ENCODE data around the gene YTHDF1. TPM values are rescaled to one million over a fixed set of nuclear protein-coding genes. Genes with fewer than 3 reads are reported as not detected.
"Not testable (repeated sequence)": the region's sequence is repeated elsewhere in the genome, so short reads cannot be mapped to it uniquely, and the experiment has no call there.

YTHDF1 gene
- total RNA-seq, 1 donor from 2014 or later, result 41.3 TPM

DNA sequence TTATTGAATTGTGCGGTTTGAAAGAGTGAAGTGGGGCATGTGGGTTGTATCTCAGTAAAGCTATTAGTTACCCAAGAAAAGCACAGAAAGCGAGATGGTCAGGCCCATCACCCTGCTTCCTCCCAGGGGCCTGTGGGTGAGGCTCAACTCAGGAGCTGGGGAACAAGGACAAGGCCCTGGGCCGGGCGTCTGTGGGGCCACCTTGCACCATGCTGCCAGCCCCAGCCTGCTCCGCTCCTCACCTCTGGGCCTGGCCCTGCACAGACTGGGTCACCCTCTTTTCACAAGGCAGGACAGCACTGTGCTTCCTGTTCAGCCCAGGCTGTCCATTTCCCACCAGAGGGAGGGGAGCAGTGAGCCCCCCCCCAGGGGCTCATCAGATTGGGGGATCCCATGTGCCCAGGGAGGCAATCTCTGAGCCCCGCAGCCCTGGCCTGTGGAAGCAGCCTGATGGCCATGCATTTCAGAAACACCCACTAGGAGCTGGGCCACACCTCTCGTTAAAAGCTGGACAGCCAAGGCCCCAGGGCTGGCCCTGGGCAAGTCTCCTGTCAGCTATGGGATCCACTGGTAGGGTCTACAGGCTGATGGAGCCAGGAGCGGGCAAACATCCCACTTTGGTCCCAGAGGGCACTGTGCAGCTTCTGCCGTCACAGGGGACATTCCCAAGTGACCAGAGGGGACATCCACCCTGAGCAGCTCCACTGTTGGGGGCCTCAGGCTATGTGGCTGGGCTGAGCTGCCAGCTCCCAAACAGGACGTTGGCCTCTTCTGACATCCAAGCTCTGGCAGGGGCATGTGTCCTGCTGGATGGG is 55.9 kb downstream of the YTHDF1 start:
- intact Hi-C loops (cut with micrococcal nuclease), result no loop called here

DNA sequence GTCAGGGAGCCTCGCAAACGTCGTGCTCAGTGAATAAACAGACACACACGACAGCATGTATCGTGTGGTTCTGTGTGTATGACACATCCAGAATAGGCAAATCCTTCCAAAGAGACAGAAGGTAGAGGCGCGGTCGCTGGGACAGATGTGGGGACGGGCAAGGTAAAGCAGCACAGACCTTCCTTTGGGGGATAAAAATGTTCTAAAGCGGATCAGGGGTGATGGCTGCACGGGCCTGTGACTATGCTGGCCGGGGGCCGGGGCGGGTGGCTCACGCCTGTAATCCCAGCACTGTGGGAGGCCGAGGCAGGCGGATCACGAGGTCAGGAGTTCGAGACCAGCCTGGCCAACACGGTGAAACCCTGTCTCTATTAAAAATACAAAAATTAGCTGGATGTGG is 56.7 kb downstream of the YTHDF1 start:
- intact Hi-C loops (cut with micrococcal nuclease), result not testable (repeated sequence)

DNA sequence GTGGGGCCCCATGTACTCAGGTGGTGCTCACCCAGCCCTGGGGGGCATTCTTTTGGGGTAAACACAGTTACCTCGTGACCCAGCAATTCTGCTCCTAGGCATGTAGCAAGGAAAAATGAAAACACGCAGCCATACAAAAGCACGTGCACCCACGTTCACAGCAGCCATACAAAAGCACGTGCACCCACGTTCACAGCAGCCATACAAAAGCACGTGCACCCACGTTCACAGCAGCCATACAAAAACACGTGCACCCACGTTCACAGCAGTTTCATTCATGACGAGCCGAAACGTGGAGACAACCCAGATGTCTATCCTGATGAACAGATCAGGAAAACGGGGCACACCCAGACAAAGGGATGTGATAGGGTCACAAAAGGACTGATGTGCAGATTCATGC is 57.1 kb downstream of the YTHDF1 start:
- intact Hi-C loops (cut with micrococcal nuclease), result no loop called here

DNA sequence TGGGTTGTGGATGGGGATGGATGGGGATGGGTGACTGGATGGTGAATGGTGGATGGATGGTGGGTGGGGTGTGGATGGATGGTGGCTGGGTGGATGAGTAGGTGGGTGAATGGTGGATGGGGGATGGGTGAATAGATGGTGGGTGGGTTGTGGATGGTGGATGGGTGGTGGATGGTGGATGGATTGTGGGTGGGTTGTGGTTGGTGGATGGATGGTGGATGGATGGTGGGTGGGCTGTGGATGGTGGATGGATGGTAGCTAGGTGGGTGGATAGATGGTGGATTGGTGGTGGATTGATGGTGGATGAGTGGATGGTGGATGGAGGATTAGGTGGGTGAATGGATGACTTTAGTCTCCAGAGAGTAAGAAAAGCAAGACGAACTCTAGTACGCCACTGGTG is 57.6 kb downstream of the YTHDF1 start:
- intact Hi-C loops (cut with micrococcal nuclease), result no loop called here

DNA sequence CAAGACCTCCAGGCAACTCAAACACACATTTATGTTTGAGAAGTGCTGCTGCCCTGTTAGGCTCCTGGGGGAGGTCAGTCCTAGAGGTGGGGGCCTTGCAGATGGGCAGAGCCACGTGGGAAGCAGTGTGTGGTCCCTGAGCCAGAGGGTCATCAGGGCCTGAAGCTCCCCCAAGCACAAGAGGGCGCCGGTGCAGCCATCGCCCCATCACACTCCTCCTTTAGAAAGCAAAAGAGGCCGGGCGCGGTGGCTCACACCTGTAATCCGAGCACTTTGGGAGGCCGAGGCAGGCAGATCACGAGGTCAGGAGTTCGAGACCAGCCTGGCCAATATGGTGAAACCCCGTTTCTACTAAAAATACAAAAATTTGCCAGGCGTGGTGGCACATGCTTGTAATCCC is 58.5 kb downstream of the YTHDF1 start:
- intact Hi-C loops (cut with micrococcal nuclease), result not testable (repeated sequence)

DNA sequence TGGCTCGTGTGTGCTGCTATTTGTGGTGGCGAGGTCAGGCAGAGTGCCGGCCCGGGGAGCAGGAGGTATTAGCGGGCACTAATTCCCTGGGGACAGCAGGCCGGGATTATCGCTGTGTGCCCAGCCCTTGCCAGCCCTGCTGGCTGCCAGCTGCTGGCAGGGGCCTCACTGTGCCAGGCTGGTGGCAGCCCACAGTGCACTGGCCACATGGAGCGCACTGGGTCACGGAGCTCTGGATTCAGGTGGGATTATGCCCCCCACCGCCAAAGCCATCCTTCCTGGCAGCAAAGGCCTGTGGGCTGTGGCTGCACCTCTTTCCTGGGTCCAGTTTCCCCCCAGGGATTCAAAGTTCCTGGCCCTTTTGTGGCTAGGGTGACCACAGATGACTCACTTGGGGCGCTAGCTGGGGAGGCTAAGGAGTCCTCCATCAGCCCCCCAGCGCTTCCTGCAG is 59.7 kb downstream of the YTHDF1 start:
- intact Hi-C loops (cut with micrococcal nuclease), result no loop called here

DNA sequence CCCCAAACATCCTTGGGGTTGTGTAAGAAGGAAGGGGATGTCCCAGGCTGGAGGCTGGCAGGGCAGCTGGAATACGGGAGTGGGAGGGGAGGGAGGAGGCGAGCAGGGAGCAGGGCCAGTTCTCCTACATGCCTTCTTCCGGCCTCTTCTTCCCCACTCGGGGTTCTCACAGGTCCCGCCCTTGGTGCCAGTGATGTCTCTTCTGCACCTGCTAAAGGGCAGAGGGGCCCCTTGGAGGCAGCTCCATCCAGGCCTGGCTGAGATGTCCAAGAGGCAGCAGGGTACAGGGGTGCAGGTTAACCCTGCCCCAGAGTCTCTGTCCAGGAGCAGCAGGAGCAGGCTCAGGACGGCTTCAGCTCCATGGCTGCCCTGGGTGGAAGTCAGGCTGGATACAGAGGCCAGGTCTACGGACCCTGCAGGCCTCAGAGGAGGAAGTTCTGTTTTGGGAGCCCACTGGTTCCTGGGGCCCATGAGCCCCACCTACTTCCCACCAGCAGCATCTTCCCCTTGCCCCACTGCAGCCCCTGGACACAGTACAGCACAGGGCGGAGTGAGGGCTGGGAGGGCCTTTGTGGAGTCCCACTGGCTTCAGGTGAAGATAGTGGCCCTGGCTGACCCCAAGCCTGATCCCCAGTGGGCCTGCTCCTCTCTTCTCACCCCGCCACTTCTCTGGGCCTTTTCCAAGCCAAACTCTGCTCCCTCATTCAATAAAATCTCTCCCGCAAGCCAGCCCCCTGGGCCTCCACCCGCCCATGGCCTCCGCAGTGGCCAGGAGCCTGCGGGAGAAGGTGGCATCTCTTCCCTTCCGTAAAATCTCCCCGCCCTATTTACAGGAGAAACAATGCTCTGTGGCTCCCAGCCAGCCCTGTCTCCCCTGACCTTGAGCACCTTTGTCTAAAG is 60.4 kb downstream of the YTHDF1 start:
- intact Hi-C loops (cut with micrococcal nuclease), result no loop called here

DNA sequence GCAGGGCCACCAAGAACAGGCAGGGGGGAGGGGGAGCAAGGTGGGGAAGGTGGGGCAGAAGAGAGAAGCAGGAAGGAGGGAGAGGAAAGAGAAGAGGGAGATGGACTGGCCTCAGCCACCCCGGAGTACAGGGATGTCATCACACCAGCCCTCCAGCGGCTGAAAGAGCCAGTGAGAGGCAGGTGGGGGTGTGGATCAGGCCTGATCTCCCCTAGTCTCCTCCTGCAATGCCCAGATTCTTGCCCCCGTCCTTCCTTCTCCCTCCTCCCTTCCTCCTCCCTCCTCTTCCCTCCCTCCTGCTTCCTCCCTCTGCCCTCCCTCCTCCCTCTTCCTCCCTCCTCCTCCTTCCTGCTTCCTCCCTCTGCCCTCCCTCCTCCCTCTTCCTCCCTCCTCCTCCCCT is 61.5 kb downstream of the YTHDF1 start:
- intact Hi-C loops (cut with micrococcal nuclease), result no loop called here

DNA sequence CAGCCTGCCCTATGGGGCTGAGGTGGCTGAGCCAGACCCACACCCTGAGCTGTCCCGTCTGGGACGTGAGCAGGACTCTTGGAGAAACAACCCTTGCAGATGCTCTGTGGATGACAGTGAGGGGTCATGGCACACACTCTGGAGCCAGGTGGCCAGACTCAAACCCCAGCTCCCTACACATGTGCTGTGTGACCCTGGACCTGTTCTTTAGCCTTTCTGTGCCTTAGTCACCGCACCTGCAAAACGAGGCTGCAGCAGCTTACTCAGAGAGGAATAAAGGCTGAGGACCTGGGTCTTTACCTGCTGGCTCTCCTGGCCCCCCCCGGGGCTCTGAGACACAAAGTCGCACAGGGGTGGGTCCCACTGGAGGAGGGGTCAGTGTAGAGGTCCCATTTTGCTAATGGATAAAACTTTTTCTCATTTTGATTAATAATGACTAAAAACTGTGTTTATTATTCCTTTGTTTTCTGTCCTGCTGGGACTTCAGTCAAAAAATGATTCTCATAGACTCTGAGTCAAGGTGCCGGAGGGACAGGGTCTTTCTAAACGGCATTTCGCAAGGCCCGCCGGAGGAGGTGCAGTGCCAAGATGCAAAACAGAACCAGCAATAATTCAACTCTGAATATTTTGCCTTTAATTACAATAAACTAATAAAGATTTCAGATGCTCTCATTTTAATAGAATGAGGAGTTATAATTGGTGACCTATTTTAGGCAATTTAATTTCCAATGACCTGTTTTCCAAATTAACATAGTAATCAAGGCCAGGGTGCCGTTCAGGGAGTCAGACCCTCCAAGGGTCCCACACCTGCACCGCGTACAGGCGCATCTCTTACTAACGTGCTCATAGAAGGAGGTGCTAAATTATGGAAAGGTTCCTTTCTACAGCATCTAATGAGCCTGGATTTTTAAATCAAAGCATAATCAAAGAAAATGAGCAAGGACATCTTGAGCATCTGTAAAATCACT is 62.4 kb downstream of the YTHDF1 start:
- intact Hi-C loops (cut with micrococcal nuclease), result no loop called here

DNA sequence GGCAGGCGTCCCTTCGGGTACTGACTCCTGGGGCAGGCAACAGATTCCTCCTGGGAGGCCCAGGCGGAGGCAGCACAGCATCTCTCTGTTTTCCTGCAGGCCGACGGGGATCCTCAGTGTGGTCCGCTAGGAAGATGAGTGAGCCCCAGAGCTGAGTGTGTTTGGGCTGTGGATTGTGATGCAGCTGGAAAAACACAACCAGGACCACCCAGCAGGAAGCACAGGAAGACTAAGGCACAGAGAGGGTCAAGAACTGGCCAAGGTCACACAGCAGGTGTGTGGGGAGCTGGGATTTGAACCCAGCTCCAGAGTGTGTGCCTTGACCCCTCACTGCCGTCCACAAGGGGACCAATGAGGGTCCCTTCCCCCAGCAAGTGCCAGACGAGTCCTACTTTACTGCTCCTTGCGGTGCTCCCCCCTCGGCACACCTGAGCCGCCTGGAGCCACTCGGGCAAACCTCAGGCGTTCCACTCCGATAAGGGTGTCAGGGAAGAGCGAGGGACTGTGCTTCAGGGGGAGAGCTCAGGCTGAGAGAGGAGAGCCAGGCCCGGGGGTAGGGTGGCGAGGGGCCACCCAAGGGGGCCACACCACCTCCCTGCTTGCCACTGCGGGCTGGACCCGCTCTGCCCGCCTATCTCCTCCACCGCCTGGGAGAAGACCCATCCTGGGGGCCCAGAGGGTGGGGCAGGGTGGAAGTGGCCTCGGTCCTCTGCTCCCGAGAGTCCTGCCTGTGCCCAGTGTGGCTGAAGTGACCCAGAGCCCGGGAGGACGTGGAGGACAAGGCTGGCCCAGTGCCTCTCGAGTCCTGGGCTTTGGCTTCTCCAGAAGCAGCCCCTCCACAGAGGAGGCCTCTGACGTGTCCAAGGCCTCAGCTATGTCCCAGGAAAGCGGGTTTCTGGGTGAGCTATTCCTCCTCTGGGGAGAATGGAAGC is 63.3 kb downstream of the YTHDF1 start:
- intact Hi-C loops (cut with micrococcal nuclease), result no loop called here

DNA sequence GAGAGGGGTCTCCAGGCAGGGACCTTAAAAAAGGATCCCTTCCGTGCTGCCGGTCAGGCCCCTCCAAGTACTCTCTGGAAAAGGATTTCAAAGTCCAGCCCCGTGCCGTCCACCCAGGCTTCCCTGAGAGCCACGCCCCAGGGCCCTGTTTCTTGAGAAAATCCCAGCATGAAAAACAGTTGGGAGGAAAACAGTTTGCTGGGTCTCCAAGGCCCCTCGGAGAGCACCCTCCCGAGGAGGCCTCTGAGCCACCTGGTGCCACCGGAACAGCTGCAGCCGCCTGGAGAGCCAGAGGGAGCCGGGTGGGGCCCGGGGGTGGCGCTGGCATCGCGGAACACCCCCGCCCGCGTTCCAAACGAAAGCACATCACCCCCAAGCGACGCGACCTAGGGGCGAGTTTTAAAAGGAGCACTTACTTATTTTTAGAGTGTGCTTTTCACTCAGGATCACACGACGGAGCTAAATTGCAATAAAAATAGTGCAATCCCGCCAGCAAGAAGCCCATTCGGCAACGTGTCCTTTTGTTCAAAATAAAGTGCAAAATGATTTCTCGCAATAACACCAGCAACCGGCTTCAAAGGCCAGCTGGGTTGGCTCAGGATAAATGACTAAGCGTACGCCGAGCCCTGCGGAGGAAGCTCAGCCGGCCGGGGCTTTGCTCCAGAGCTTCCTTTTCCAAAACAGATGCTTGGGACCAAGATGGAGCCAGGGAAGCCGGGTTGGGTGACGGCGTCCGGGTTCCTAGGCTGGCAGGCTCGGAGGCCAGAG is 64.2 kb downstream of the YTHDF1 start:
- intact Hi-C loops (cut with micrococcal nuclease), result no loop called here

DNA sequence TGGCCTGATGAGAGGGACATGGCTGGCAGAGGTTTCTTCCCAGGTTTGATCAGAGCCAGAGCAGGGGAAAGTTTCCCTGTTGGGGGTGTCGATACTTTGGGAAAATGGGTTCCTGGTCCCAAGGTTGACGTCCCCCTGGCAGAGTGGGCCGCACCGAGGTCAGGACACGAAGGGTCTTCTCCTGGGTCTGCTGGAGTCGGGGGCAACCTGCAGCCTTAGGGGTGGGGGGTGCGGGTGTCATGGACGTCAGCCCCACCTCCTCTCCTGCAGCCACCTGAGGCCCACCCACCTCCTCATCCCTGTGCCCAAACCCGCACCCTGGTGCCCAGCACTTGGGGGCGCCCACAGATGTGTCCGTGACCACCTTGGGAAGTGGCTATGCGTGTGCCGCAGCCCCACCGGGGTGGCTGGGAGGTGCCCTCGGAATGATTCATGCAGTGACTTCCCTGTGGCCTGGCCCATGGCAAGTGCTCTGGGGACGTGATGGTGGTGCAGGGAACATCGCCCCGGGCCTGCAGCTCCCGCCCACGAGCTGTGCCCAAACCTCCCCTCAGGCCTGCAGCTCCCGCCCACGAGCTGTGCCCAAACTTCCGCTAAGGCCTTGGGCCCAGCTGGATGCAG is 64.9 kb downstream of the YTHDF1 start:
- intact Hi-C loops (cut with micrococcal nuclease), result no loop called here

DNA sequence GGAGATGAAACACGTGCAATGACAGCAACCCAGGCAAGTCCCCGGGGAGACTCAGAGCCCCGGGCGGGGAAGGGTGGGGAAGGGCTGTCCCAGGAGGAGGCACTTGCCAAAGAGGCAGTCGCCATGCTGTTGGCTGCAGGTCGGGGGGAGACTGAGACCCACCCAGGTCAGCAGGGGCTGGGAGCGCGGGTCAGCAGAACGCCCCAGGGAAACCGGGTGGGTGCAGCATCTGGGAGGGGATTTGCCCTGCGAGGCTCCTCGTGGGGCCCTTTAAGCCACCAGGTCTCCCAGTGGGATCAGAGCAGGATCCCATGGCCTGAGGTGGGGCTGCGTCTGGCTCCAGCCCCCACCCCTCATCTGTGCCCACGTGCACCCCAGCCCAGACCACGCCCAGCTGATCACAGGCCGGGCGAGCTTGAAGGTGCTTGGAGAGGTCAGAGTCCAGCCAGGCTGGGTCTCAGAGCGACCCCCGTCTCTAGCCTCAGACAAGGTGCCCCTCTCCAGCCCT is 65.5 kb downstream of the YTHDF1 start:
- intact Hi-C loops (cut with micrococcal nuclease), result no loop called here

DNA sequence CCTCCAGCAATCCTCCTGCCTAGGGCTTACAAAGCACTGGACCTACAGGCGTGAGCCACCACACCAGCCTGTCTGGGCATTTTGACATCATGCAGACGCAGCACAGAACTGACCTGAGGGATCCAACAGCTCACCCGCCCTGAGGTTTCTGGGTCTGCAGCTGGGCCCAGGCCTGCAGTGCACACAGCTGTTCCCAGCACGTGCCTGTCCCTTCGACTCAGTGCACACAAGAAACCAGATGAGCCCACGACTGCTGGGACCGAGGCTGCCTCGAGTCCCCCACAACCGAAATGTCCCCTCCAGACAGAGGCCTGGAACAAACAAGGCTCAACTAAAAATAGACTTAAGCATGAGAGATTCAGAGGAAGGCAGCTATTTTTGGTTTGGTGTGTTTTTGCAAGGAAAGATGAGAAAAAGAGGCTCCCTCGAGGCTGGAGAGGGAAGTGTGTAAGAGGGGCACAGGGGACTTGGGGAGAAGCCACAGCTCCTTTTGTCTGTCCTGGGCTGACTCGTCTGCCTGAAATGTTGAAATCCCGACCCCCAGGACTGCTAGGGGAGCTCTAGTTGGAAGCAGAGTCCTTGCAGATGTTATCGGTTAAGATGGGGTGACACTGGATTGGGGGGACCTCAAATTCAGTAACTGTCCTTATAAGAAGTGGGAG is 66.3 kb downstream of the YTHDF1 start:
- intact Hi-C loops (cut with micrococcal nuclease), result no loop called here

DNA sequence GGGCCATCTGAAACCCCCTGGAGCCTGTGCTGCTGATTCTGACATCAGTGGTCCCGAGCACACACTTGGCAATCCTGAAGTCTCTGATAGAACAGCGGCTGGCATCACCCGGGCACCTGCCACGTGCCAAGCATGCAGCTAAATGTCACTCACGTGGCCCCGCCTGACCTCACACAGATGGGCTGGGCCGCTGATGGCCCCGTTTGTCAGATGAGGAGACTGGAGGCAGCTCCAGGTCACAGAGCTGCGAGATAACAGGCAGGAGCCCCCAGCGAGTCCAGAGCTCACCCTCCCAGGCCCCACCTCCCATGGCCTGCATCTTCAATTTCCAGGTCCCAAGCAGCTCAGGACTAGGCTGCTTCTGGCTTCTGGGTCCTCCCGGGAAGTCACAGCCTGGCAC is 67.2 kb downstream of the YTHDF1 start:
- intact Hi-C loops (cut with micrococcal nuclease), result no loop called here

DNA sequence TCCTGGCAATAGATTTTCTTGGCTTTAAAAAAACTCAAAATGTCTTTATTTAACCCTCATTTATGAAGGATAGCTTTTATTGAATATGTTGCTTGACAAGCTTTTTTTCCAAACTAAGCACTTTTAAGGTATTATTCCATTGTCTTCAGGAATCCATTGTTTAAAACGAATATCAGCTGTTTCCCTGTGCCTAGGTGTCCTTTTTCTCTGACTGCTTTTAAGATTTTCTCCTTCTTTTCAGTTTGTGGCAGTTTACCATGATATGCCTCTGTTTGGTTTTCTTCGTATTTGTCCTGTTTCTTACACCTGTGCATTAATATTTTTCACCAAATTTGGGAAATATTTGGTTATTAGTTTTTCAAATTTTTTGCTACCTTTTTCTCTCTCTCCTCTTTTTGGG is 68.4 kb downstream of the YTHDF1 start:
- intact Hi-C loops (cut with micrococcal nuclease), result no loop called here

All from T-helper 1 cell treated with Interleukin-12 subunit alpha and Interleukin-12 subunit beta and Interleukin-4 antibody, amounts not matched to agents 30 ng/mL and 1 ng/mL, for 36 hours (primary cell).